Smooth muscle cell (in vitro differentiated cells): ENCODE results near the gene MEGF11. TPM values are rescaled to one million over a fixed set of nuclear protein-coding genes. Genes with fewer than 3 reads are reported as not detected.

Source experiments
- DNase-seq: peaks from one replicate; lab custom pipeline; 2025; ENCODE audit not compliant: unreplicated experiment; lab: John Stamatoyannopoulos, UW
- H2AFZ ChIP-seq: fragments of 200-600 bp; sonication (generic); 2 replicates; pipeline ENCODE4 v1.6.0; 2016; ENCODE audit warnings: antibody characterized with exemption, low read depth, mild to moderate bottlenecking
- H3F3A ChIP-seq: fragments of 200-600 bp; sonication (generic); 2 replicates; pipeline ENCODE4 v1.6.0; 2017; ENCODE audit warnings: antibody characterized with exemption, low read depth
- H3K27ac ChIP-seq: fragments of 200-600 bp; sonication (generic); 2 replicates; pipeline ENCODE4 v1.5.1; 2016; ENCODE audit warnings: low read depth, mild to moderate bottlenecking
- H3K27me3 ChIP-seq: fragments of 200-600 bp; sonication (generic); 2 replicates; pipeline ENCODE4 v1.6.1; 2016; ENCODE audit warnings: low read depth, mild to moderate bottlenecking
- H3K36me3 ChIP-seq: fragments of 200-600 bp; sonication (generic); 2 replicates; pipeline ENCODE4 v1.5.1; 2016; ENCODE audit warnings: low read depth
- H3K4me1 ChIP-seq: fragments of 200-600 bp; sonication (generic); 2 replicates; pipeline ENCODE4 v1.5.1; 2016; ENCODE audit warnings: low read depth
- H3K4me2 ChIP-seq: fragments of 200-600 bp; sonication (generic); 2 replicates; pipeline ENCODE4 v1.6.0; 2016; ENCODE audit warnings: mild to moderate bottlenecking
- H3K4me3 ChIP-seq: fragments of 200-600 bp; sonication (generic); 2 replicates; pipeline ENCODE4 v1.5.1; 2016; ENCODE audit warnings: mild to moderate bottlenecking
- H3K79me2 ChIP-seq: fragments of 200-600 bp; sonication (generic); 2 replicates; pipeline ENCODE4 v1.6.0; 2016; ENCODE audit warnings: low read depth, mild to moderate bottlenecking
- H3K9ac ChIP-seq: fragments of 200-600 bp; sonication (generic); 2 replicates; pipeline ENCODE4 v1.6.0; 2016; ENCODE audit warnings: low read depth
- H3K9me3 ChIP-seq: fragments of 200-600 bp; sonication (generic); replicated peaks from 2 replicates; pipeline ENCODE4 v1.5.1; 2016; ENCODE audit warnings: low read depth
- H4K20me1 ChIP-seq: fragments of 200-600 bp; sonication (generic); 2 replicates; pipeline ENCODE4 v1.6.0; 2016; ENCODE audit warnings: low read depth
- CTCF ChIP-seq: fragments of 200-600 bp; sonication (generic); IDR thresholded peaks from 2 replicates; pipeline ENCODE4 v1.5.1; 2017; ENCODE audit warnings: borderline replicate concordance, mild to moderate bottlenecking, antibody characterized with exemption; ENCODE audit not compliant: insufficient read depth, poor library complexity, severe bottlenecking
- WGBS: methylation state at CpG from one replicate; pipeline ENCODE4 v1.1.7; 2016; ENCODE audit warnings: low lambda C conversion rate; 5-methylcytosine and 5-hydroxymethylcytosine counted together
- polyA plus RNA-seq: library from polyadenylated mRNA; unstranded; fragments of >200 nt; fragmentation: Nextera tagmentation; extraction: Ambion mirVana; gene quantifications from 2 replicates; pipeline ENCODE4 v1.2.1, GENCODE V29; 2016
- total RNA-seq: library from RNA; depleted of rRNA; stranded (reverse); fragments of >200 nt; gene quantifications from 2 replicates; pipeline ENCODE4 v1.2.3, GENCODE V29; 2014

The MEGF11 gene
- total and polyA plus RNA-seq, 2 experiments from 2014 or later, result 0.08 TPM; not detected in 1

- no peak overlapping the region for H3K9ac ChIP-seq
- H3K27ac ChIP-seq, result no peak overlapping the region
- no peaks in the 10 kb centered on the region for H3F3A ChIP-seq
- peaks cover 14% of the 10 kb centered on the region for H3K4me1 ChIP-seq
- H4K20me1 ChIP-seq, result no peaks in the 10 kb centered on the region
- H3K4me3 ChIP-seq, result no peak overlapping the region
- H3K79me2 ChIP-seq, result no peaks in the 10 kb centered on the region
- H3K4me2 ChIP-seq, result no peak overlapping the region
- H3K36me3 ChIP-seq, result no peaks in the 10 kb centered on the region
- no peaks in the 10 kb centered on the region for H3K9me3 ChIP-seq
- WGBS, result 91% methylated on average over 1 of the region's 1 CpG
- no peak for DNase-seq
- no peak for TF ChIP-seq CTCF
- H3K27me3 ChIP-seq, result no peaks in the 10 kb centered on the region
- H2AFZ ChIP-seq, result no peak overlapping the region
These were observed 184.7 kb downstream of the MEGF11 start for GRCh38 chr15:66068801-66069200.

GRCh38 chr15:66067687-66068086 is 185.9 kb downstream of the MEGF11 start:
- no peak for TF ChIP-seq CTCF
- DNase-seq, result no peak
- Histone ChIP-seq H3F3A (no peaks in the 10 kb centered on the region), H3K36me3 (no peaks in the 10 kb centered on the region), H3K27ac (no peak overlapping the region), H3K9ac (no peak overlapping the region), H3K79me2 (no peaks in the 10 kb centered on the region), H3K9me3 (no peaks in the 10 kb centered on the region), H3K4me3 (no peak overlapping the region), H2AFZ (no peak overlapping the region), H4K20me1 (no peaks in the 10 kb centered on the region), H3K27me3 (no peaks in the 10 kb centered on the region), H3K4me2 (no peak overlapping the region), H3K4me1 (peaks cover 13% of the 10 kb centered on the region)
- 36% methylated on average over 5 of the region's 5 CpGs for WGBS

GRCh38 chr15:66066481-66066880 is 187.1 kb downstream of the MEGF11 start:
- Histone ChIP-seq H3K4me2 (no peak overlapping the region), H3K27ac (no peak overlapping the region), H4K20me1 (no peaks in the 10 kb centered on the region), H3K9me3 (no peaks in the 10 kb centered on the region), H3K9ac (no peak overlapping the region), H3K4me1 (peaks cover 7% of the 10 kb centered on the region), H3K79me2 (no peaks in the 10 kb centered on the region), H3K27me3 (no peaks in the 10 kb centered on the region), H3K36me3 (no peaks in the 10 kb centered on the region), H3K4me3 (no peak overlapping the region), H3F3A (no peaks in the 10 kb centered on the region), H2AFZ (no peak overlapping the region)
- 78% methylated on average over 6 of the region's 6 CpGs for WGBS
- no peak for DNase-seq
- no peak for TF ChIP-seq CTCF

- no peaks in the 10 kb centered on the region for H3F3A ChIP-seq
- no peak overlapping the region for H3K9ac ChIP-seq
- H3K27ac ChIP-seq, result no peak overlapping the region
- H2AFZ ChIP-seq, result no peak overlapping the region
- H3K36me3 ChIP-seq, result no peaks in the 10 kb centered on the region
- no peak for DNase-seq
- TF ChIP-seq CTCF, result no peak
- no peaks in the 10 kb centered on the region for H3K9me3 ChIP-seq
- 75% methylated on average over 4 of the region's 4 CpGs for WGBS
- no peak overlapping the region for H3K4me3 ChIP-seq
- no peaks in the 10 kb centered on the region for H3K79me2 ChIP-seq
- H3K4me2 ChIP-seq, result no peak overlapping the region
- no peaks in the 10 kb centered on the region for H4K20me1 ChIP-seq
- H3K27me3 ChIP-seq, result no peaks in the 10 kb centered on the region
- H3K4me1 ChIP-seq, result peaks cover 7% of the 10 kb centered on the region
These were observed 187.5 kb downstream of the MEGF11 start for GRCh38 chr15:66066005-66066404.
